SK-N-SH (cell line): ENCODE data around the gene UCN. TPM values are rescaled to one million over a fixed set of nuclear protein-coding genes. Genes with fewer than 3 reads are reported as not detected.

ENCODE experiments used
- CTCF ChIA-PET: fragments of 300-600, 350-600 bp; formaldehyde crosslinking; extraction: SDS; loops from one replicate; lab custom pipeline; 2021; lab: Yijun Ruan, JAX
- POLR2A ChIA-PET: fragments of 350-600 bp; sonication (Branson Sonifier 250); formaldehyde crosslinking; extraction: SDS; loops from one replicate; lab custom pipeline; 2020; ENCODE audit warnings: antibody characterized with exemption, inconsistent platforms; lab: Yijun Ruan, JAX
- DNase-seq: peaks from one replicate; pipeline ENCODE4 v3.0.0; 2012
- H2AFZ ChIP-seq: fragments of 200-600 bp; sonication (generic); 2 replicates; pipeline ENCODE4 v1.8.1; 2016; ENCODE audit warnings: antibody characterized with exemption, mild to moderate bottlenecking, low read depth
- H3F3A ChIP-seq: fragments of 200-600 bp; sonication (generic); replicated peaks from 2 replicates; pipeline ENCODE3; 2016; ENCODE audit warnings: antibody characterized with exemption, mild to moderate bottlenecking; ENCODE audit not compliant: insufficient read depth
- H3K27ac ChIP-seq, 2 experiments: fragments of 200-500 bp in 1 of 2; fragments of 200-600 bp in 1 of 2; sonication (Bioruptor generic) in 1 of 2; sonication (generic), shearing (Covaris generic) in 1 of 2; 2 replicates each; pipeline versions ENCODE4 v1.5.1 to v1.6.1; 2014 to 2016; ENCODE audit warnings: low read depth in 2 of 2, inconsistent platforms in 1 of 2, low read length in 1 of 2, mild to moderate bottlenecking in 1 of 2, mixed read lengths in 1 of 2
- H3K27me3 ChIP-seq: fragments of 200-600 bp; sonication (generic), shearing (Covaris generic); 2 replicates; pipeline ENCODE4 v1.6.1; 2016; ENCODE audit warnings: mixed run types; ENCODE audit not compliant: insufficient read depth
- H3K36me3 ChIP-seq, 2 experiments: fragments of 200-500 bp in 1 of 2; fragments of 200-600 bp in 1 of 2; sonication (Bioruptor generic) in 1 of 2; sonication (generic) in 1 of 2; replicated peaks in 1 of 2; 2 replicates each; pipeline versions ENCODE3 to v1.5.1; 2014 to 2016; ENCODE audit warnings: low read length in 1 of 2, mild to moderate bottlenecking in 1 of 2; ENCODE audit not compliant: insufficient read depth in 2 of 2, control insufficient read depth in 1 of 2
- H3K4me1 ChIP-seq, 2 experiments: fragments of 200-500 bp in 1 of 2; fragments of 200-600 bp in 1 of 2; sonication (Bioruptor generic) in 1 of 2; sonication (generic), shearing (Covaris generic) in 1 of 2; 2 replicates each; pipeline versions ENCODE4 v1.5.1 to v1.6.1; 2014 to 2016; ENCODE audit warnings: low read depth in 1 of 2, low read length in 1 of 2, mixed run types in 1 of 2; ENCODE audit not compliant: insufficient read depth in 2 of 2, control insufficient read depth in 1 of 2
- H3K4me2 ChIP-seq: fragments of 200-600 bp; sonication (generic), shearing (Covaris generic); 2 replicates; pipeline ENCODE4 v1.6.1; 2017; ENCODE audit warnings: mixed run types
- H3K4me3 ChIP-seq, 2 experiments: fragments of 200-500 bp in 1 of 2; fragments of 200-600 bp in 1 of 2; sonication (Bioruptor generic) in 1 of 2; sonication (generic), shearing (Covaris generic) in 1 of 2; 2 replicates each; pipeline versions ENCODE4 v1.5.1 to v1.8.1; 2014 to 2016; ENCODE audit warnings: low read depth in 2 of 2, inconsistent platforms in 1 of 2, low read length in 1 of 2, mild to moderate bottlenecking in 1 of 2, mixed read lengths in 1 of 2, moderate library complexity in 1 of 2
- H3K79me2 ChIP-seq: fragments of 200-600 bp; sonication (generic); 2 replicates; pipeline ENCODE4 v1.8.1; 2017; ENCODE audit warnings: mild to moderate bottlenecking; ENCODE audit not compliant: insufficient read depth
- H3K9ac ChIP-seq: fragments of 200-600 bp; sonication (generic); 2 replicates; pipeline ENCODE4 v1.6.1; 2017; ENCODE audit warnings: mixed run types
- H3K9me2 ChIP-seq: fragments of 200-600 bp; sonication (generic); 2 replicates; pipeline ENCODE4 v1.6.1; 2017; ENCODE audit warnings: mixed run types
- H3K9me3 ChIP-seq: fragments of 200-600 bp; sonication (generic); 2 replicates; pipeline ENCODE4 v1.6.1; 2017; ENCODE audit warnings: mixed run types, mild to moderate bottlenecking, moderate library complexity
- H4K20me1 ChIP-seq: fragments of 200-600 bp; sonication (generic); 2 replicates; pipeline ENCODE4 v1.6.1; 2017; ENCODE audit warnings: mild to moderate bottlenecking, mixed run types; ENCODE audit not compliant: insufficient read depth
- CHD2 ChIP-seq: fragments of 150-350 bp; IDR thresholded peaks from 2 replicates; pipeline ENCODE4 v1.6.1; 2018; ENCODE audit warnings: low read length; ENCODE audit not compliant: partially characterized antibody
- ELF1 ChIP-seq: IDR thresholded peaks from 2 replicates; pipeline ENCODE4 v1.4.0; 2012
- EP300 ChIP-seq, 2 experiments: IDR thresholded peaks; 2 replicates each; pipeline versions ENCODE4 v1.4.0 to v1.6.1; 2012; ENCODE audit warnings: borderline replicate concordance in 1 of 2, low read depth in 1 of 2, low read length in 1 of 2
- FOXM1 ChIP-seq: IDR thresholded peaks from 2 replicates; pipeline ENCODE4 v1.4.0; 2012; ENCODE audit warnings: low read depth, mild to moderate bottlenecking
- MAX ChIP-seq: IDR thresholded peaks from 2 replicates; pipeline ENCODE4 v1.4.0; 2012; ENCODE audit warnings: low read depth
- MXI1 ChIP-seq: IDR thresholded peaks from 2 replicates; pipeline ENCODE4 v1.6.1; 2012; ENCODE audit warnings: mild to moderate bottlenecking, low read depth, low read length, improper control_type of control experiment
- NRF1 ChIP-seq: IDR thresholded peaks from 2 replicates; pipeline ENCODE4 v1.6.1; 2012; ENCODE audit warnings: low read depth, mild to moderate bottlenecking, low read length
- RAD21 ChIP-seq: IDR thresholded peaks from 2 replicates; pipeline ENCODE4 v1.6.1; 2012; ENCODE audit warnings: mild to moderate bottlenecking, low read length
- RFX5 ChIP-seq: IDR thresholded peaks from 2 replicates; pipeline ENCODE4 v1.6.1; 2012; ENCODE audit warnings: mild to moderate bottlenecking, improper control_type of control experiment, low read length
- RXRA ChIP-seq: IDR thresholded peaks from 2 replicates; pipeline ENCODE4 v1.4.0; 2012; ENCODE audit warnings: low read depth, mild to moderate bottlenecking, borderline replicate concordance
- SIN3A ChIP-seq: IDR thresholded peaks from 2 replicates; pipeline ENCODE4 v1.6.1; 2012; ENCODE audit warnings: low read depth, mild to moderate bottlenecking, low read length, moderate library complexity, borderline replicate concordance
- SMC3 ChIP-seq: IDR thresholded peaks from 2 replicates; pipeline ENCODE4 v1.6.1; 2012; ENCODE audit warnings: low read depth, low read length, improper control_type of control experiment
- TEAD4 ChIP-seq: IDR thresholded peaks from 2 replicates; pipeline ENCODE4 v1.4.0; 2012; ENCODE audit warnings: mild to moderate bottlenecking, borderline replicate concordance; ENCODE audit not compliant: insufficient read depth
- USF1 ChIP-seq: IDR thresholded peaks from 2 replicates; pipeline ENCODE4 v1.4.0; 2012; ENCODE audit warnings: low read depth, borderline replicate concordance
- USF2 ChIP-seq: fragments of 150-350 bp; IDR thresholded peaks from 2 replicates; pipeline ENCODE4 v1.6.1; 2017; ENCODE audit warnings: antibody characterized with exemption, low read length, low read depth, borderline replicate concordance
- WGBS: methylation state at CpG from one replicate; pipeline ENCODE4 v1.1.6; 2017; ENCODE audit warnings: low lambda C conversion rate; 5-methylcytosine and 5-hydroxymethylcytosine counted together
- polyA plus RNA-seq, 3 experiments: library from polyadenylated mRNA; depleted of rRNA; stranded (reverse); fragments of >200 nt; gene quantifications; 2 replicates each; pipeline ENCODE4 v1.2.3, GENCODE V29; 2012

Gene UCN
- polyA plus RNA-seq, 1 of the 3 experiments (the other 2 are of a cell fraction), result 2.8 TPM

- Histone ChIP-seq H3K4me3 (no peak overlapping the region; a peak in 1 of 4 replicates), H3K79me2 (no peaks in the 10 kb centered on the region), H3K27me3 (peaks cover 15% of the 10 kb centered on the region; the same call in 1 of the 2 replicates), H2AFZ (no peak overlapping the region), H4K20me1 (peaks cover 10% of the 10 kb centered on the region; the same call in 1 of the 2 replicates), H3K4me2 (no peak overlapping the region), H3K9ac (no peak overlapping the region), H3F3A (peaks cover 4% of the 10 kb centered on the region), H3K4me1 (peaks cover 0 to 18% of the 10 kb centered on the region in 2 experiments; a peak in 1 of 4 replicates), H3K36me3 (peaks cover 5 to 7% of the 10 kb centered on the region in 2 experiments), H3K9me2 (no peaks in the 10 kb centered on the region), H3K9me3 (no peaks in the 10 kb centered on the region), H3K27ac (no peak overlapping the region)
- WGBS, result 53% methylated on average over 12 of the region's 14 CpGs
- TF ChIP-seq NRF1, result no peak
- TF ChIP-seq SIN3A, result no peak
- TF ChIP-seq MXI1, result no peak
- CTCF ChIA-PET, result interaction anchor here (0.6 to 8.3 kb wide), 9 partner anchors 13 to 235 kb away, joined by 3 to 123 read pairs (median 4); partner anchors contain the start of gene SLC30A3
- POLR2A ChIA-PET, result interaction anchor here (0.6 to 1.7 kb wide), 3 partner anchors 15 to 146 kb away, joined by 4 to 5 read pairs (median 5); partner anchors contain the start of gene GTF3C2
- DNase-seq, result no peak
These were observed 1.0 kb downstream of the UCN start for GRCh38 chr2:27307287-27307544.

- H3K4me2 ChIP-seq, result peak overlapping the region; percentile 35; the same call in 1 of the 2 replicates
- no peak for TF ChIP-seq SMC3
- no peak for TF ChIP-seq RFX5
- no peak for TF ChIP-seq USF1
- TF ChIP-seq MAX, result no peak
- no peak for TF ChIP-seq TEAD4
- TF ChIP-seq RXRA, result no peak
- TF ChIP-seq RAD21, result no peak
- TF ChIP-seq SIN3A, result no peak
- TF ChIP-seq USF2, result no peak
- TF ChIP-seq CHD2, result no peak
- TF ChIP-seq FOXM1, result no peak
- TF ChIP-seq ELF1, result no peak
- TF ChIP-seq NRF1, result no peak
- no peak for TF ChIP-seq EP300 (IDR thresholded peaks at IDR 0.05; ENCODE audit: borderline replicate concordance in 1 of 2, low read depth in 1 of 2, low read length in 1 of 2)
- no peaks in the 10 kb centered on the region for H3K79me2 ChIP-seq
- H3F3A ChIP-seq, result peaks cover 4% of the 10 kb centered on the region
- no peak overlapping the region for H3K4me3 ChIP-seq
- peaks cover 2 to 5% of the 10 kb centered on the region in 2 experiments for H3K36me3 ChIP-seq
- DNase-seq, result peak; percentile 75
- no peaks in the 10 kb centered on the region for H3K9me3 ChIP-seq
- peaks cover 10% of the 10 kb centered on the region; the same call in 1 of the 2 replicates for H4K20me1 ChIP-seq
- H3K27ac ChIP-seq, result no peak overlapping the region
- ChIA-PET POLR2A (interaction anchor here (0.6 to 1.7 kb wide), 2 partner anchors 50 to 145 kb away, joined by 4 to 5 read pairs; partner anchors contain the start of gene GTF3C2), CTCF (interaction anchor here (1.0 to 8.3 kb wide), 8 partner anchors 7 to 208 kb away, joined by 3 to 123 read pairs (median 28); partner anchors contain the start of genes EIF2B4 and SLC30A3)
- no peaks in the 10 kb centered on the region for H3K9me2 ChIP-seq
- 65% methylated on average over 46 of the region's 51 CpGs for WGBS
- H2AFZ ChIP-seq, result no peak overlapping the region
- H3K27me3 ChIP-seq, result peaks cover 15% of the 10 kb centered on the region; the same call in 1 of the 2 replicates
- no peak overlapping the region for H3K9ac ChIP-seq
- H3K4me1 ChIP-seq, result peaks cover 0 to 18% of the 10 kb centered on the region in 2 experiments; a peak in 1 of 4 replicates
These were observed 1.5 kb downstream of the UCN start for GRCh38 chr2:27306573-27307286.
